Measurements from ENCODE around the gene GLS.
"Not testable (repeated sequence)": the region's sequence is repeated elsewhere in the genome, so short reads cannot be mapped to it uniquely, and the experiment has no call there.

The GLS gene

DNA sequence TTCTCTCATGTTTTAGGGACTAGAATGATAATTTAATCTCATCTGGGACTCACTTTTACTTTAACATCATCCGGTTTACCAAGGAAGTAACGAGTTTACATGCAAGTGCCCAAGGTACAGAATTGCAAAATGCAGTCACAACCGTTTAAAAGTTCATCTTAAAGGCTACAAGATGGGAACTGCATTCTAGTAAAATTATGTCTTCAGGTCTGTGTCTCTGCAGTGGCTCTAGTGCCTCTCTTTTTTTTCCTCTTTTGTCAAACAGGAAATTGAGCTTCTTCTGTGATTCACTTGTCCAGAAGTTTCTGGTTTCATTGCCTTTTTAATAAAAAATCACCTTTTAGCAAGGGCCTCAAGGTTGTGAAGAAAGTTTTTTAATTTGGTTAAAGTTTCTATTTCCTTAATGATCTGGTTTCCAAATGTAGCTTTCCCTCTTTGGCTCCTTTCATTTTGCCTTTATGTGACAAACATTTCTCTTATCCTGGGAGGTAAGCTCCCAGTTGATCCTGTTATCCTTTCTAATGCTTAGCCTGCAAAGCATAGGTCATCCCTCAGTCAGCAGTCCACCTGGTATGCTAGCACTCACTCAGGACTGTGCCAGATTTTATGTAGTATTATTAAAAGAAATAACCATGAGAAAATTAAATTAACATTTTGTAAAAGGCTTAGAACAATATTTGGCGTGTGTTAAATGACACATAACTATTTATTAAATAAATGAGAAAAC is 2.4 kb downstream of the GLS start:
- in situ Hi-C loops (cut with MboI; ENCODE audit: low sequenced_read_pairs), result no loop called here

DNA sequence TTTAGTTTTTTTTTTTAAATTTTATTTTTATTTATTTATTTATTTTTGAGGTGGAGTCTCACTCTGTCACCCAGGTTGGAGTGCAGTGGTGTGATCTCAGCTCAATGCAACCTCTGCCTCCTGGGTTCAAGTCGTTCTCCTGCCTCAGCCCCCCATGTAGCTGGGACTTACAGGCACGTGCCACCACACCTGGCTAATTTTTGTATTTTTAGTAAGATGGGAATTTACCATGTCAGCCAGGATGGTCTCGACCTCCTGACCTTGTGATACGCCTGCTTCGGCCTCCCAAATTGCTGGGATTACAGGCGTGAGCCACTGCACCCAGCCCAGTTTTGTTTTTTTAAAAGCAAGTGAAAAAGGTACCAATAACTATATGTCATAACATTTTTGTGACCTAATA is 5.2 kb downstream of the GLS start:
- in situ Hi-C loops (cut with MboI; ENCODE audit: low sequenced_read_pairs), result not testable (repeated sequence)

DNA sequence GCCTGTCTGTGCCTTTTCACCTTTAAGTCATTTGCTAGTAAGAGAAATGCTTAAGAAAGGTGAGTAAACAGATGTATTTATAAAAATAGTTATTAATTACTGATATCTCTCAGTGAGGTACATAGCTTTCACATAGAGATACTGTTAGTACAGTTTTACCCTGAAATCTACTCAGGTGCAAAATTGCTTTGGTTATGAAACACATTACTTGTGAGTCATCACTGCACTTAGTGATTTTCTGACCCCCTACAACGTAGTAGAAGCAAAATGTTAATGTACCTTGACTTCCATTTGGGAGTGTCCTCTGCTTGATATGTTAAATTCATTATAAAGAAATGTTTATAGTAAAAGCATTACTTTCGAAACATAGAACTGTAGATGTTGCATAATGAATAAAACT is 6.5 kb downstream of the GLS start:
- in situ Hi-C loops (cut with MboI; ENCODE audit: low sequenced_read_pairs), result no loop called here

- in situ Hi-C loops (cut with MboI; ENCODE audit: low sequenced_read_pairs), result no loop called here
These were observed 7.8 kb downstream of the GLS start for GRCh38 chr2:190888449-190888848.

DNA sequence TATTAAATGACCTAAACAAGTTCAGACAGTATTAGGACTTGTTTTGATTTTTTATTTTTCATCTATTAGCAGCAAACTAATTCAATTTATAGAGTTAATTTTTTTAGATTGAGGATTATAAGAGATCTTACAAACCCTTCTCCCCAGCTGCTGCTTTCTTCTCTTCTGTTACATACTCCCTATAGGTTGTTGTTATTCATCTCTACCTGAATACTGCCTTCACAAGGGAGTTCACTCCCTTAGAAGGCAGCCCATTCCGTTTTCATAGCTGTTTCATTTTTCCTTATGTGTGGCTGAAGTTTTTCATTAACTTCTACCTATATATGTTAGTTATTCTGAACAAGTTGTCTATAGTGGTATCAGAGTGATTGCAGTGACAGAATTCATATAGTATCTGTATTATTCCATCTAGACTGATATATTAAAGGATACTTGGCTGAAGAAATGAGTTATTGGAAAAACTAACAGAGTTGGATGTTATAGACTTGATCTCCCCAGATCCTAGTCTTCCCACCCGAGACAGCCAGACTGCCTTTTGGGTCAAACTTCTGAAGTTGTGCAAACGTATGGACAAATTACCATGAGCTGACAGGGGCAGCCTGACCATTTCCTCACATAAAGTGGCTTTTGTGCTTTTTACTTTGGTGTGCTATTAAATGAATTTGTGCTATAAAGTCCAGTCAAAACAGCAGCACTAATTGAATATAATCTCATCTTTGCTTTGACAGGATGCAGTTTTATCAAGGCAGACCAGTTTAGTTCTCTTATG is 8.7 kb downstream of the GLS start:
- in situ Hi-C loops (cut with MboI; ENCODE audit: low sequenced_read_pairs), result no loop called here

DNA sequence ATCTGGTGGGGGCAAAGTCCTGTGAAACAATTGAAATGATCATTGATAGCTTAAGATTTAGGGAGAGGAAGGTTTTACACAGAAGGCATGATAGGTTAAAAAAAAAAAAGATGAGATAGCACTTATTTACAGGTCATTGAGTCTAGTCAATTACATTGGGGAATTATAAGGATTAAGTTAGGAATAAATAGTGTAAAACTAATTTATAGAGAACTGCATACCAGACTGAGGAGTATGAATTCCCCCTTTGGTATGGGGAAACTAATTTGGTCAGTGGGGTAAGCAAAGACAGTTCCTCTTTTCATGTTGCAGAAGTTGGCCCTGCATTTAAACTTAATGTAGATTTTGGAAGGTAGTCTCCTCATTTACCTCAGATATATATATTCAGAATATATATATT is 10.8 kb downstream of the GLS start:
- in situ Hi-C loops (cut with MboI; ENCODE audit: low sequenced_read_pairs), result no loop called here

GRCh38 chr2:190891889-190892288 is 11.3 kb downstream of the GLS start:
- in situ Hi-C loops (cut with MboI; ENCODE audit: low sequenced_read_pairs), result no loop called here

GRCh38 chr2:190893157-190893556 is 12.5 kb downstream of the GLS start:
- in situ Hi-C loops (cut with MboI; ENCODE audit: low sequenced_read_pairs), result no loop called here

- in situ Hi-C loops (cut with MboI; ENCODE audit: low sequenced_read_pairs), result no loop called here
These were observed 15.9 kb downstream of the GLS start for GRCh38 chr2:190896477-190896876.

DNA sequence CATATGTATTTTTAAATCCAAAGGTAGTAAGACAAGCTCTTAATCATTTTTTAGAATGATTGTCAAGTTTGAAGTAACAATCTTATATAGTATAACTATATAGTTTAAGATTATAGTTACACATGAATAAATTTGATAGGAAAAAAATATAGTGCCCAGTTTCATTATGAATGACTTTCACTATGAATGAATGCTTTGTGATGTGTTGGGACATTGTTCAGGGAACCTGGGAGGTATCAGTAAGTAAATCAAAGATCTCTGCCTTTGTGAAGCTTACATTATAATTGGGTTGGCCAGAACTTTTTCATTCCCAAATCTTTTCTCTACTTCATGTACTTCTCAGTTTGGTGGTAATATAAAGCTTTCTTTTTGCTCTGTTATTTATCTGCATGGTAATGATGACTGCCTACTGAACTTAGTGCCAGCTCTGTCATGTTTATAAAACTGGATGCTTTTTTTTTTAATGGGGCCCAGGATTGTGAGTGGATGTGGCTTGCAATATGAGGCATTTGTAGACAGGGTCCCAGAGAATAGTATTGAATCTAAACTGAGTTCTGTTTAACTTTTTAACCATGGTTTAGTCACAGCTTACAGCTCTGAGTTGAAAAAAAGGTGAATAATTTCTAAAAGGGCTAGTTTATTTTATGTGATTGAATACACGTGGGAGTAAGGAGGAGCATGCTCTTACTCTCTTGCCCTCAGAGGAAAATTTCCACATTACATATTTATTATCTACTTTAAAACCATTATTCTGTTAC is 23.3 kb downstream of the GLS start:
- in situ Hi-C loops (cut with MboI; ENCODE audit: low sequenced_read_pairs), result no loop called here

GRCh38 chr2:190904640-190905261 is 24.1 kb downstream of the GLS start:
- in situ Hi-C loops (cut with MboI; ENCODE audit: low sequenced_read_pairs), result no loop called here

GRCh38 chr2:190908532-190908931 is 27.9 kb downstream of the GLS start:
- in situ Hi-C loops (cut with MboI; ENCODE audit: low sequenced_read_pairs), result no loop called here

DNA sequence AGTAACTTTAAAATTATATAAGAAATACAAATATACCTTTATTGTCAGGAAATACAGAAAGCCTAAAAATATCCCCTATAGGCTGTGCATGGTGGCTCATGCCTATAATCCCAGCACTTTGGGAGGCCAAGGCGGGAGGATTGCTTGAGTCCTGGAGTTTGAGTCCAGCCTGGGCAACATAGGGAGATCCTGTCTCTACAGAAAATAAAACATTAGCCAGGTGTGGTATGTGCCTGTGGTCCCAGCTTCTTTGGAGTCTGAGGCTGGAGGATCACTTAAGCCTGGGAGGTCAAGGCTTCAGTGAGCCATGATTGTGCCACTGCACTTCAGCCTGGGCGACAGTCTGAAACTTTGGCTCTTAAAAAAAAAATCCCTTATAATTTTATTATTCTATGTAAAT is 29.1 kb downstream of the GLS start:
- in situ Hi-C loops (cut with MboI; ENCODE audit: low sequenced_read_pairs), result no loop called here

DNA sequence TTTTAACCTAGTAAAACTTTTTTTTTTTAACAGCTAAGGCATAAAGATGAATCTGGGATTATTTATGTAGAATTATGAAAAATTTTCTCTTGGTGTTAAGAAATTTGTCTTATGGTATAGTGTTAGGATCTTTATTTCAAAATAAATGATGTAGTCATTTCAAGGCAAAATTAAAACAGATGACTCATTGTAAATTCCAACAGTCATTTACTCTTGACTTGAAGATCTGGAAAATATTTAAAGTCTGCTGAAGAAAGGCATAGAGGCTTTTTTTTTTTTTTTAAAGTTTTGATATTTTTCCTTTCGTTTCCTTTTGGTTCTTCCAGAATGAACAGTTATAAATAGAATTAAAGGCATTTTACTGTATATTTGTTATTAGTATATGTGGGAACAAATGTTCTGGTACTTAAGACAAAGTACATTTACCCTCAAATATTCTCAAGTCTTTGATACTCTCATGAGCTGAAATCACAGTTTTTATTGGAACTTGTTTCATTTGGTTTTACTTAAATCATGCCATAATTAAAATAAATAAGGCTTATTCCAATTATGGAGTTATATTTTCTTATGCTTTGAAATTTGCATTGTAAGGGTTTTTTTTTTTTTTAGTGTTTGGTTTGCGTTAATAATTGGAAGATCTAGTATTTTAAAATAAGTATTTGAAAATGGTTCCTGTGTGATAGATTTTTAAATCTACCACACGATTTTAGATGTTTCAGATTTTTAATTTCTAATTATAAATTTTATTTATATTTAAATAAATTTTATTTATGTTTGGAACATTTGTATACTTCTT is 29.9 kb downstream of the GLS start:
- in situ Hi-C loops (cut with MboI; ENCODE audit: low sequenced_read_pairs), result no loop called here

DNA sequence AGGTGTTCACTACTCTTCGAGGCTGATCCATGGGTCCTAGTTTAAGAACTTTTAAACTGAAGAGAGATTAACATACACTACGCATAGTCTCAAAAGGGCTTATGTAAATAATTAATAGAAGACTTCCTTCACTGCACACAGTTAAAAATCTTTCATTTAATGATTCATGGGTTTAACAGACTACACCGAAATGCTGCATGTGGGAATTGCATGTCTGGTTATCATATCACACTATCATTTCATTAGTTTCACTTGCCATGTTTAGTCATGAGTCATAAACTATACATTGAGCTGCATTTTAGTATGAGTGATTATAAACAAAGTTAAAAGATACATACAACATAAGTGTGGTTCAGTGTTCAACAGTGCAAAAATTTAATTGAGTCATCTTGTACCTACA is 31.2 kb downstream of the GLS start:
- in situ Hi-C loops (cut with MboI; ENCODE audit: low sequenced_read_pairs), result no loop called here

GRCh38 chr2:190912726-190913125 is 32.1 kb downstream of the GLS start:
- in situ Hi-C loops (cut with MboI; ENCODE audit: low sequenced_read_pairs), result no loop called here

- in situ Hi-C loops (cut with MboI; ENCODE audit: low sequenced_read_pairs), result no loop called here
These were observed 33.1 kb downstream of the GLS start for GRCh38 chr2:190913725-190914124.

DNA sequence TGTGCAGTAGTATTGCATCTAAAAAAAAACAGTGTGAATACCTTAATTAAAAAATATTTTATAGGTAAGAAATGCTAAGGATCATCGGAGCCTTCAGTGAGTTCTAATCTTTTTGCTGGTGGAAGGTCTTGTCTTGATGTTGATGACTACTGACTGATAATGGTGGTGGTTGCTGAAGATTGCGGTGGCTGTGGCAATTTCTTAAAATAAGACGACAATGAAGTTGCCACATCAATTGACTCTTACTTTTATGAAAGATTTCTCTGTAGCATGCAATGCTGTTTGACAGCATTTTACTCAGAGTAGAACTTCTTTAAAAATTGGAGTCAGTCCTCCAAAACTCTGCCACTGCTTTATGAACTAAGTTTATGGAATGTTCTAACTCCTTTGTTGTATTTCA is 36.2 kb downstream of the GLS start:
- in situ Hi-C loops (cut with MboI; ENCODE audit: low sequenced_read_pairs), result no loop called here

GRCh38 chr2:190920085-190920484 is 39.5 kb downstream of the GLS start:
- in situ Hi-C loops (cut with MboI; ENCODE audit: low sequenced_read_pairs), result no loop called here

GRCh38 chr2:190922376-190922775 is 41.8 kb downstream of the GLS start:
- in situ Hi-C loops (cut with MboI; ENCODE audit: low sequenced_read_pairs), result no loop called here

DNA sequence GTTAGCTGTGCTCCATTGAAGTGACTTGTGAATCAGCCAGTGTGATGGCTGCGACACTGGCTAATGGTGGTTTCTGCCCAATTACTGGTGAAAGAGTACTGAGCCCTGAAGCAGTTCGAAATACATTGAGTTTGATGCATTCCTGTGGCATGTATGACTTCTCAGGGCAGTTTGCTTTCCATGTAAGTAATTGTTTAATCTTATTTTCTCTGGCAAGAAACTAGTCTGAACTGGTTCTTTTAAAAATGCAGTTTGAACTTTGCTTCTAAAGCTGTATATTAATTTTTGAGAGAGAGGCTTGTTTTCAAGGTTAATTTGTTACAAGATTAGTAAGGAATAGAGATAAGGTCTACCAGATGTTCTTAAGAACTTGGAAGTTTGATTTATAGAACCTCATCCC is 46.7 kb downstream of the GLS start:
- in situ Hi-C loops (cut with MboI; ENCODE audit: low sequenced_read_pairs), result no loop called here
